Measurements from ENCODE around the gene LRMDA.
A peak's percentile ranks its signal among the peaks of the same experiment; 100 is the strongest.

The LRMDA gene

DNA sequence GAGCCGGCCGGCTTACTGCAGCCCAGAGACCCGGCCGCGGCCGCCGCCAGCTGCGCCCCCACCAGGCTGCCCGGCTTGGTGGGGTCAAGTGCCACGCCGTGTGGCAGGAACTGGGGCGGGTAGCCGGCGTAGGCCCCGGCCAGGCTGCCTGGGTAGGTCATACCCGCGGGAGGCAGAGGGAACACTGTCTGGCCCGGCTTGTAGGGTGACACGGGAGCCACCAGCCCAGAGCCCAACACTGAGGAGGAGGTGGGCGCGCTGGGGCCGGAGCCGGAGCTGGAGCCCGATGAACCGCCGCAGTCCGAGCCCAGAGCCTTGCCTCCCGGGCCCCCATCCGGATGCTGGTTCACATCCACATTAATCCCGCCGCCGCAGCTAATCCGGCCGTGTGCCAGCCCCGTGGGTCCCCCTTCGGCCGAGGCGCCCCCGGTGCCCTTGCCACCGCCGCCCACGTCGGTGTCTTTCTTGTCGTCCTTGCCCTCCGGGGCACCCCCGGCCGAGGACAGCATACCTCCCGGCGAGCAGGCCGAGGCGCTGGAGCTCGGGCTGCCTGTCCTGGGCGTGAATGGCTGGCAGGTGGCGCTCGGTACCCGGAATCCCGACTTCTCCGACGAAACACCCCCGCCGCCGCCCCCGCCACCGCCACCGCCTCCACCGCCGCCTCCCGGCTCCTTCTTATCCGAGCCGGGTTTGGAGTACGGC lies 31.8 kb upstream of the LRMDA start:
- H3K36me3 ChIP-seq (ENCODE audit: control insufficient read depth, insufficient read depth, low read length) = no peaks in the 10 kb centered on the region
- no peaks in the 10 kb centered on the region for H3K9me3 ChIP-seq (ENCODE audit: control insufficient read depth, low read length)
- H2AFZ ChIP-seq = peak overlapping the region; percentile 66
- H3K4me1 ChIP-seq = peaks cover 6% of the 10 kb centered on the region
- no peaks in the 10 kb centered on the region for H3K79me2 ChIP-seq
- no peaks in the 10 kb centered on the region for H3K27me3 ChIP-seq (ENCODE audit: control insufficient read depth, insufficient read depth, low read length)
- no peak overlapping the region for H3K27ac ChIP-seq
- H3K4me3 ChIP-seq (ENCODE audit: low read depth, low read length) = peak overlapping the region; percentile 88
- TF ChIP-seq, protein P1, sequence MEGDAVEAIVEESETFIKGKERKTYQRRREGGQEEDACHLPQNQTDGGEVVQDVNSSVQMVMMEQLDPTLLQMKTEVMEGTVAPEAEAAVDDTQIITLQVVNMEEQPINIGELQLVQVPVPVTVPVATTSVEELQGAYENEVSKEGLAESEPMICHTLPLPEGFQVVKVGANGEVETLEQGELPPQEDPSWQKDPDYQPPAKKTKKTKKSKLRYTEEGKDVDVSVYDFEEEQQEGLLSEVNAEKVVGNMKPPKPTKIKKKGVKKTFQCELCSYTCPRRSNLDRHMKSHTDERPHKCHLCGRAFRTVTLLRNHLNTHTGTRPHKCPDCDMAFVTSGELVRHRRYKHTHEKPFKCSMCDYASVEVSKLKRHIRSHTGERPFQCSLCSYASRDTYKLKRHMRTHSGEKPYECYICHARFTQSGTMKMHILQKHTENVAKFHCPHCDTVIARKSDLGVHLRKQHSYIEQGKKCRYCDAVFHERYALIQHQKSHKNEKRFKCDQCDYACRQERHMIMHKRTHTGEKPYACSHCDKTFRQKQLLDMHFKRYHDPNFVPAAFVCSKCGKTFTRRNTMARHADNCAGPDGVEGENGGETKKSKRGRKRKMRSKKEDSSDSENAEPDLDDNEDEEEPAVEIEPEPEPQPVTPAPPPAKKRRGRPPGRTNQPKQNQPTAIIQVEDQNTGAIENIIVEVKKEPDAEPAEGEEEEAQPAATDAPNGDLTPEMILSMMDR (IDR thresholded peaks at IDR 0.05) = peak; percentile 31
- no peak overlapping the region for H3K9ac ChIP-seq
- H3K4me2 ChIP-seq (ENCODE audit: low read length) = peak overlapping the region; percentile 77

DNA sequence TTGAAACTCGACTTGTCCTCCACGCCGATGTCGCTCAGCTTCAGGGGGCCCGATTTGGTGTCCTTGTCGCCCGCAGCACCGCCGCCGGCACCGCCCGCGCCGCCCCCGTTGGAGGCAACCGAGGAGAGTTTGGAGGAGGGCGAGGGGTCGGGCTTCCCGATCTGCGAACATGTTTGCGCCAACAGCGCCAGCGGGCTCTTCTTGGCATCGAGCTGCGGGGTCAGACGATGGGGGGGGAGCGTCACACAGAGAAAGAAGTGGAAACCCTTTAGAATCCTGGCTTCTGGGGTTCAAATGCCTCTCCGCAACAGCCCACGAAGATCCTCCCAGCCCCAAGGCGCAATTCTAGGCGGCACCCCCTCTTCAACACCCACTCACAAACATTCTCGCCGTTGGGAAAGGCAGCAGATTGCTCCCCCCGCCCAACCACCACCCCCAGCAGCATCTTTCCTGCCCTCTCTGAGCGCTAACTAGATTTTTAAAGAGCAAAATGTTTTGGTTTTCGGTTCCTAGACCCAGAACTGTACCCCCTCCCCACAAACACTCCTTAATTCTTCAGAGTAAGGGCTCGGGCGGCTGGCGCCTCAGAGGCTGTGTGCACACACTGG lies 31.2 kb upstream of the LRMDA start:
- Histone ChIP-seq H3K9ac (no peak overlapping the region), H3K4me1 (peaks cover 6% of the 10 kb centered on the region), H3K9me3 (ENCODE audit: control insufficient read depth, low read length) (no peaks in the 10 kb centered on the region), H2AFZ (peak overlapping the region; percentile 66), H3K4me3 (ENCODE audit: low read depth, low read length) (peak overlapping the region; percentile 88), H3K27ac (peak overlapping the region; percentile 50), H3K4me2 (ENCODE audit: low read length) (peak overlapping the region; percentile 76), H3K27me3 (ENCODE audit: control insufficient read depth, insufficient read depth, low read length) (no peaks in the 10 kb centered on the region), H3K79me2 (no peaks in the 10 kb centered on the region), H3K36me3 (ENCODE audit: control insufficient read depth, insufficient read depth, low read length) (no peaks in the 10 kb centered on the region)
- TF ChIP-seq, protein P1 (IDR thresholded peaks at IDR 0.05) = no peak

DNA sequence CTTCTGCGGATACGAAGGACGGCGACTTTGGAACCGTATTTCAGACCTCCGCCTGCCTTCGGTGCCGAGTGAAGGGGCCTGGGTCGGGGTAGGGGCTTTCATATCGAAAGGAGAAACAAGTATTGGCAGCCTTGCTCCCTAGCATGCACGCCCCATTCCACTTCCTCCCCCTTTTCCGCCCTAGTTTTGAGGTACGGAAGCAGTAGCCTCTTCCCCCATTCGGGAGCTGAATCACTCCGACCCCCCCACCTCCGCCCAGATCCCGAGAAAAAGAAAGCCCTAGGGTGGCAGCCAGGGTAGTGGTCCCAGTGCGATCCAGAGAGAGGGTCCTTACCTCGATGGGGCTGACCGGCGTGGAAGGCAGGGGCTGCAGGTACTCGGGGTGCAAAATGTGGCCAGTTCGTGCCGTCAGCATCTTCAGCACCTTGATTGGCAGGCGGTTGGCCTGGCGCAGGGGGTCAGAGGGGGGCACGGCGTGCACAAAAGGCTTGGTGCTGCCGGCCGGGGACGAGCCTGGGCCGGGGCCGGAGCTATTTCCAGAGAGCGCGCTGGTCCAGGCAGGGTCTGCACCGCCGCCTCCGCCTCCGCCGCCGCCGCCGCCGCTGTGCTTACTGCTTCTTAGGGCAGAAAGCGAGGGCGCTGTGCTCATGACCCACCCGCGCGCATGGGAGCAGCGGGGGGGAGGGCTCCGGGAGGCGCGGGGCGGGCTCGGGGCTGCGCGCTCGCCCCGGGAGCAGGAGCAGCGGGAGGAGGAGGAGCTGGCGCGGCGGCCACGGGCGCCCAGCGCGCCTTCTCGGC lies 30.5 kb upstream of the LRMDA start:
- Histone ChIP-seq H3K27me3 (ENCODE audit: control insufficient read depth, insufficient read depth, low read length) (no peaks in the 10 kb centered on the region), H3K36me3 (ENCODE audit: control insufficient read depth, insufficient read depth, low read length) (no peaks in the 10 kb centered on the region), H3K9me3 (ENCODE audit: control insufficient read depth, low read length) (no peaks in the 10 kb centered on the region), H3K4me2 (ENCODE audit: low read length) (peak overlapping the region; percentile 76), H3K4me1 (peaks cover 6% of the 10 kb centered on the region), H3K4me3 (ENCODE audit: low read depth, low read length) (peak overlapping the region; percentile 88), H3K27ac (peak overlapping the region; percentile 50), H2AFZ (peak overlapping the region; percentile 73), H3K79me2 (no peaks in the 10 kb centered on the region), H3K9ac (no peak overlapping the region)
- TF ChIP-seq, protein P1 (IDR thresholded peaks at IDR 0.05) = no peak

- Histone ChIP-seq H3K4me3 (ENCODE audit: low read depth, low read length) (peak within 1 kb of the TSS; percentile 88), H3K27ac (peak within 1 kb of the TSS; percentile 68), H3K4me2 (ENCODE audit: low read length) (peak within 1 kb of the TSS; percentile 76), H2AFZ (peak within 1 kb of the TSS; percentile 73), H3K9ac (no peak within 1 kb of the TSS), H3K79me2 (no peaks in the 10 kb centered on the region), H3K9me3 (ENCODE audit: control insufficient read depth, low read length) (no peaks in the 10 kb centered on the region), H3K27me3 (ENCODE audit: control insufficient read depth, insufficient read depth, low read length) (no peaks in the 10 kb centered on the region), H3K36me3 (ENCODE audit: control insufficient read depth, insufficient read depth, low read length) (no peaks in the 10 kb centered on the region), H3K4me1 (peaks cover 6% of the 10 kb centered on the region)
- TF ChIP-seq, protein P1 (IDR thresholded peaks at IDR 0.05) = no peak
Measured at GRCh38 chr10:75401569-75402485, 29.6 kb upstream of the LRMDA start, which contains the start of gene ZNF503. TSS of gene ZNF503 (minus strand) at chr10:75401764. CDS start at chr10:75401419, 345 bp downstream.

Measured in parathyroid adenoma (tissue), 2 donors.